Measurements from ENCODE around the gene NLRP9.

Gene NLRP9

GRCh38 chr19:55687281-55688201 is 50.7 kb downstream of the NLRP9 start:
- DNase-seq, result no peak

- no peak for DNase-seq
Observed at GRCh38 chr19:55686311-55687050, 51.7 kb downstream of the NLRP9 start.

- no peak for DNase-seq
Observed at GRCh38 chr19:55685776-55686175, 52.4 kb downstream of the NLRP9 start.

- no peak for DNase-seq
Observed at GRCh38 chr19:55684946-55685681, 53.1 kb downstream of the NLRP9 start.

DNA sequence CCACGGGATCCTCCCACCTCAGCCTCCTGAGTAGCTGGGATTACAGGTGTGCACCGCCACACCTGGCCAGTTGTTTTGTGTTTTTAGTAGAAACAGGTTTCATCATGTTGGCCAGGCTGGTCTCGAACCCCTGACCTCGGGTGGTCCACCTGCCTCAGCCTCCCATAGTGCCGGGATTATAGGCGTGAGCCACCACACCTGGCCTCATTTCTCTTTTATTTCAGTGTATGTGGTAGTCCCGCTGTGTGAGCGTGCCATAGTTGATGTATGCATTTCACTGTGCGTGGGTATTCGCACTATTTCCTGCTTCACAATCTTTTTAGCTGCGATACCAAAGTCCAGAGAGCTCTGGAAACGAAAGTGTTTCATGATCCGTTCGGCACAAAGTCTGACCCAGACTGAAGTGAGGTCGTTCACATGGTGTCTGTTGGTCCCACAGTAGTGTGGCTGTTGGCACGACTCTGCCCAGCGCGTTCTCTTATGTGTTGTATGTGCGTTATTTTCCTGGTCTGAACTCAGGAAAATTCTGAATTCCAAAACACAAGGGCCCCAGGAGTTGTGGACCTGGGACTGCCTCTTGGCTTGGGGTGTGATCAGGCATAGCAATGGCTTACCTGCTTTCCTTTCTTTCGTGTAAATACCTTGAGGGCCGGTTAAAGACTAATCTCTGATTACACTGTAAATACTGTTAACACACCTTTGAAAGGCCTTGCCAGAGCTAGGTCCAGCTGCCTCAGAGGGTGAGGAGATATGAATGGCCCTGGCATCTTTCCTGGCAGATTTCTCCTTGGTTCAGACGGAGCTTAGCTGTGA is 54.5 kb downstream of the NLRP9 start:
- DNase-seq, result no peak

- no peak for DNase-seq
Observed at GRCh38 chr19:55681131-55682092, 56.8 kb downstream of the NLRP9 start.

GRCh38 chr19:55680339-55681130 is 57.7 kb downstream of the NLRP9 start:
- DNase-seq, result no peak

GRCh38 chr19:55679343-55680257 is 58.6 kb downstream of the NLRP9 start:
- DNase-seq, result no peak

DNA sequence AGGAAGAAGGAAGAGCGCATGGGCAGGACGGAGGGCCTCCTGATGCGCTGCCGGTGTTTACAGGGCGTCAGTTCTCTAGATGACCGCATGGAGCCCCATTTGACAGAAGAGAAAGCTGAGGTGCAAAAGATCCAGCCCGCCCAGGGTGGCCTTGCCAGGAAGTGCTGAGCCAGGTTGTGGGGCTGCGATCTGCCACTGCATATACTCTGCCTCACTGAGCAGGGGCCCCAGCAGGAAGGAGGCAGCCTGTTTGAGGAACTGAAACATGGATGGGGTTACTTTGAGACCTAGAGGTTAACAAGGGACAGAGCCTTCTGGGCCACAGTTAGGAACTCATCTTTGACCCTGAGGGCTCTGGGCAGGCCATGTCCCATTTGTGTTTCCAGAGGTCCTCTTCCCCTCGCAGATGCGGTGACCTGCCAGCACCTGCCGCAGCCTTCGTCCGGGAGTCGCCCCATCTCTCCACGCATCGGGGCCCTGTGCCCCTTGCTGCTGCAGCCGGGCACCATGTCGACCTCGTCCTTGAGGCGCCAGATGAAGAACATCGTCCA is 60.0 kb downstream of the NLRP9 start:
- no peak for DNase-seq

GRCh38 chr19:55677572-55678028 is 60.6 kb downstream of the NLRP9 start:
- DNase-seq, result no peak

DNA sequence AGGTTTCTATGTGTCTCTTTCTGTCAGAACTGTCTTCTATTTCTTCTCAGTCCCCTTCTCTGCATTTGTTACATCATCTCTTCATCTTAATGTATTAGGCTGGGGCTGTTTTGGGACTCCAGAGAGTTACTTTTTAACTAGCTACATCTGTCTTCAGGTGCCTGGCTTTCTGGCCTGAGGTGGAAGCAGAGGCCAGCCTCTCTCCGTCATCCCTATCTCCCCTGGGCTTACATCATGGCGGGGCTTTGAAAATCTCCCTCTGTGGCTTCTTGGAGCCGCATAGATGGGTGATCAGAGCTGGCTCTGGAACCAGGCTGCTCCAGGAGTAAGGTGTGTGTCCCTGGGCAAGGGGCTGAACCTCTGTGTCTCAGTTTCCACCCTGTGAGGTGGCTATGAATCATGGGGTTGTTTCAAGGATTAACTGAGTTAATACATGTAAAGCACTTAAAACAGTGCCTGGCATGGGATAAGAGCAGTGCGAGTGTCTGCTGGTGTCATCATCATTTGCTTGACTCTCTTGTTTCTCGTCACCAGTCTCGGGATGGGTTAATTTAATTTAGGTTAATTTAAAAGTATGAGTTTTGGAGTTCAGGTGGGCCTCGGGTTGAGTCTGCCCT is 61.2 kb downstream of the NLRP9 start:
- DNase-seq, result no peak

DNA sequence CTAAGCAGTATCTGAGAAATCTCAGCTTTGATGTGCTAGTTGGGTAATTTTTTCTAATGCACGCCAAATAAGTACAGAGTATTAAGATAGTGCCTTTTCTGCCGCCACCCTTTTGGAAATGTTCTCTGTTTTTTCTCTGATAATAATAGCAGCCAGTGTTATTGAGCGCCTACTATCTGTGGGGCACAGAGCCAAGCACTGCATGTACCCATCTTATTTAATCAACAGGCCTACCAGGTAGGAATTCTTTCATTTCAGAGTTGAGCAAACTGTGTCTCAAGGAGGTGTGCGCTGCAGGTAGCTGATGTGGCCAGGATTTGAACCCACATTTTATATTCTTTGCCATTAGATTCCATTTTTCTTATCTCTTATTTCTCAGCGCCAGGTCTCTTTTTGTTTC is 61.8 kb downstream of the NLRP9 start:
- DNase-seq, result peak; percentile 80

- no peak for DNase-seq
Observed at GRCh38 chr19:55675661-55676354, 62.4 kb downstream of the NLRP9 start.

DNA sequence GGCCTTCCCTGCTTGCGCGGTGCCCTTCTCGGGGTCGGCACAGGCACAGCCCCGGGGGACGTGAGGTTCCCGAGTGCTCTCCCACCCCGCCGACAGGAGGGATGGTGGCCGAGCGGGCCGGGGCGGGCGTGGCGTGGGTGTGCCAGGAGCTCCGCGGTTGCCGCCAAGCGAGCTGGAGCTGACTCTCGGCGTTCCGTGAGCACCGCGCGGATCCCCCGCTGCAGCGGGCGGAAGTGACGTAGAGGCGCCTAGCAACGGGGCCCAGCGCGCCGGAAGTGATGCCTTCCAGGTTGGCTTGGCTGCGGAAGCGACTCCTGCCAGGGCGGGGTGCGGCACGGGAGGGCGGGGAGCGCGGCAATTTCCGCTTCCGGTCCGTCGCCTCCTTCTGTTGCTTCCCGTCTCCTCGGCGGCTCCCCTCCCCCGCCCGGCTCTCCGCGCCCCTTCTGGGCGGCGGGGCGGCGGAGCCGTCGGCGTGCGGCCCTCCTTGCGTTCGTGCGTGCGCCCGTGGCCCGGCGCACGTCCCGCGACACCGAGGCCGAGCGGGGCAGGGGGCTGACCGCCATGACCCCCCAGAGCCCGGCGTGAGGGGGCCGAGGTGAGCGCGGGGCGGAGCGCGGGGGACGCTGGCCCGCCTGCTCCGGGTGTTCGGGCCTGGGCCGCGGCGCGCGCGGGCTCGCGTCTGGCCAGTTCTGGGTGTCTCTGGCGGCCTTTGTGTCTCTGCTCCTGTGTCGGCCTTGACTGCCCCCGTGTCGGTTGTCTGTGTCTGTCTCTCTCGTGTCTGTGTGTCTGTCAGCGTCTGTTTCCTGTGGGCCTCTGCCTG is 63.2 kb downstream of the NLRP9 start, which contains the start of gene EPN1:
Gene EPN1 (plus strand): TSS at position 386 of the 820 bp plus-strand sequence. CDS start 3,402 bp downstream, outside the sequence.
- DNase-seq, result peak; percentile 99

GRCh38 chr19:55674459-55674840 is 63.8 kb downstream of the NLRP9 start:
- no peak for DNase-seq

- no peak for DNase-seq
Observed at GRCh38 chr19:55673889-55674288, 64.3 kb downstream of the NLRP9 start.

GRCh38 chr19:55673465-55673864 is 64.7 kb downstream of the NLRP9 start:
- no peak for DNase-seq
